HL-60 (cell line): ENCODE data around the gene SHC3.
A peak's percentile ranks its signal among the peaks of the same experiment; 100 is the strongest.

Experiments used
- DNase-seq, 2 experiments: peaks; one replicate each; pipeline ENCODE4 v3.0.0-alpha.2; 2010 to 2020; ENCODE audit warnings: low read depth in 1 of 2, low spot score in 1 of 2
- H3K27ac ChIP-seq: fragments of 250-450 bp; sonication (Bioruptor Pico); replicated peaks from 2 replicates; pipeline ENCODE4 v1.5.1; 2020; ENCODE audit warnings: mild to moderate bottlenecking, moderate library complexity
- H3K27me3 ChIP-seq: fragments of 250-450 bp; sonication (Bioruptor Pico); 2 replicates; pipeline ENCODE4 v1.5.1; 2021; ENCODE audit warnings: mild to moderate bottlenecking, moderate library complexity; ENCODE audit not compliant: insufficient read depth, poor library complexity, severe bottlenecking
- H3K4me3 ChIP-seq: replicated peaks from 2 replicates; pipeline ENCODE4 v1.5.1; 2011; ENCODE audit warnings: mild to moderate bottlenecking, control low read depth, low read length; ENCODE audit not compliant: insufficient read depth
- CTCF ChIP-seq: IDR thresholded peaks from one replicate; pipeline ENCODE4 v1.5.1; 2011; ENCODE audit warnings: low read length, control low read depth, inconsistent platforms; ENCODE audit not compliant: insufficient read depth
- GABPA ChIP-seq: IDR thresholded peaks from 2 replicates; pipeline ENCODE4 v1.6.1; 2012; ENCODE audit warnings: low read depth
- POLR2AphosphoS5 ChIP-seq: IDR thresholded peaks from 2 replicates; pipeline ENCODE4 v1.6.1; 2012; ENCODE audit warnings: low read depth
- REST ChIP-seq: IDR thresholded peaks from 2 replicates; pipeline ENCODE4 v1.6.1; 2012; ENCODE audit warnings: low read depth; ENCODE audit not compliant: insufficient replicate concordance
- SPI1 ChIP-seq: IDR thresholded peaks from 2 replicates; pipeline ENCODE4 v1.6.1; 2012; ENCODE audit warnings: low read depth, mild to moderate bottlenecking, borderline replicate concordance

Gene SHC3

GRCh38 chr9:89010056-89010455 lies 168.6 kb downstream of the SHC3 start:
- no peak overlapping the region for H3K27ac ChIP-seq
- H3K27me3 ChIP-seq: no peaks in the 10 kb centered on the region
- H3K4me3 ChIP-seq: no peak overlapping the region
- no peak for DNase-seq
- TF ChIP-seq POLR2AphosphoS5 (no peak), SPI1 (no peak), REST (no peak), GABPA (no peak), CTCF (no peak)

- DNase-seq: no peak
- H3K27ac ChIP-seq: no peak overlapping the region
- no peak overlapping the region for H3K4me3 ChIP-seq
- H3K27me3 ChIP-seq: no peaks in the 10 kb centered on the region
- TF ChIP-seq SPI1 (no peak), CTCF (no peak), POLR2AphosphoS5 (no peak), GABPA (no peak), REST (no peak)
These were observed 169.1 kb downstream of the SHC3 start for GRCh38 chr9:89009546-89009840.

GRCh38 chr9:89008744-89009545 lies 169.7 kb downstream of the SHC3 start:
- TF ChIP-seq SPI1 (peak; percentile 52; the same call in 1 of the 2 replicates), REST (no peak)
- Histone ChIP-seq H3K27me3 (no peaks in the 10 kb centered on the region), H3K4me3 (no peak overlapping the region), H3K27ac (peak overlapping the region; percentile 60)
- DNase-seq: peak in 1 of 2 experiments; percentile 57
